Measurements from ENCODE around the gene FHDC1.

The FHDC1 gene

DNA sequence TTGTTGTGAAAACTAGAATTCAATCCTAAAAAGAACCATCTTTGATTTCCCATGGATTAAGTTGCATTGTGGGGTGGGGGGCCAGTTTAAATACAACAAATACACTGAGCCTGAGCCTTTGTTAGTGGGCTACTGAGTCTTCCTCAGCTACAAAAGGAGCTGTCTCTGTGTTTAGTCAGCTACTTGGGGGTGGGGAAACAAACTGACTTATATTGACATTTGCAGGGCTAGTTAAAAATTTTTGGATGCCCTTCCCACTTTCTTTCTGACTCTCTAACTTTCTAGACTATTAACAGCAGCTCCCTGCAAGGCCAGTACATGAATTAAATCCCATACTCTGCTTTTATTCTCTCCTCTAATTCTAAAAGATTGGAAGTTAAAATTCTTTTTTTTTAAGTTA is 32.5 kb upstream of the FHDC1 start:
- Histone ChIP-seq H3K9ac (ENCODE audit: low read length) (no peak overlapping the region), H3K27ac (ENCODE audit: low read length) (no peak overlapping the region), H3K27me3 (ENCODE audit: low read depth, low read length) (no peaks in the 10 kb centered on the region), H3K4me3 (ENCODE audit: low read length) (no peak overlapping the region), H3K4me1 (ENCODE audit: low read length) (peaks cover 4% of the 10 kb centered on the region; the same call in 1 of the 2 replicates), H3K36me3 (replicated peaks; ENCODE audit: low read depth, low read length) (no peaks in the 10 kb centered on the region), H3K79me2 (ENCODE audit: low read length) (no peaks in the 10 kb centered on the region), H4K20me1 (ENCODE audit: insufficient read depth, low read length) (no peaks in the 10 kb centered on the region), H3K9me3 (ENCODE audit: insufficient read depth, low read length) (no peaks in the 10 kb centered on the region), H3K4me2 (ENCODE audit: low read length) (no peak overlapping the region), H2AFZ (ENCODE audit: low read depth, low read length) (no peak overlapping the region)
- TF ChIP-seq EZH2phosphoT487 (IDR thresholded peaks at IDR 0.05; ENCODE audit: low read depth), result no peak
- TF ChIP-seq, protein P1, sequence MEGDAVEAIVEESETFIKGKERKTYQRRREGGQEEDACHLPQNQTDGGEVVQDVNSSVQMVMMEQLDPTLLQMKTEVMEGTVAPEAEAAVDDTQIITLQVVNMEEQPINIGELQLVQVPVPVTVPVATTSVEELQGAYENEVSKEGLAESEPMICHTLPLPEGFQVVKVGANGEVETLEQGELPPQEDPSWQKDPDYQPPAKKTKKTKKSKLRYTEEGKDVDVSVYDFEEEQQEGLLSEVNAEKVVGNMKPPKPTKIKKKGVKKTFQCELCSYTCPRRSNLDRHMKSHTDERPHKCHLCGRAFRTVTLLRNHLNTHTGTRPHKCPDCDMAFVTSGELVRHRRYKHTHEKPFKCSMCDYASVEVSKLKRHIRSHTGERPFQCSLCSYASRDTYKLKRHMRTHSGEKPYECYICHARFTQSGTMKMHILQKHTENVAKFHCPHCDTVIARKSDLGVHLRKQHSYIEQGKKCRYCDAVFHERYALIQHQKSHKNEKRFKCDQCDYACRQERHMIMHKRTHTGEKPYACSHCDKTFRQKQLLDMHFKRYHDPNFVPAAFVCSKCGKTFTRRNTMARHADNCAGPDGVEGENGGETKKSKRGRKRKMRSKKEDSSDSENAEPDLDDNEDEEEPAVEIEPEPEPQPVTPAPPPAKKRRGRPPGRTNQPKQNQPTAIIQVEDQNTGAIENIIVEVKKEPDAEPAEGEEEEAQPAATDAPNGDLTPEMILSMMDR (IDR thresholded peaks at IDR 0.05; ENCODE audit: low read depth, low read length), result no peak

DNA sequence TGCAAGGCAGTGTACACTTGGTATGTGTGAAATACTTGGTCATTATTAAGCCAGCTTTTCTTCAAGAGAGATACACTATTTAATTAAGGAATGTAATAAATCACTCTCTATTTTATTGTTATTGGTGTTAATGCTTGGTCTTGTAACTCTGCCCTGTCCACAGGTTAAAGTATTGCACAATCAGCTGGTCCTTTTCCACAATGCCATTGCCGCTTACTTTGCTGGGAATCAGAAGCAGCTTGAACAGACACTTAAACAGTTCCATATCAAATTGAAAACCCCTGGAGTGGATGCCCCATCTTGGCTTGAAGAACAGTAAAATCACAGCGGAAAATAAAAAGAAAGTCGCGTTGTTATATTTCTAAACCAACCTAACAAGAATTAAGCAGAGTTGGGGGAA is 26.2 kb upstream of the FHDC1 start:
- Histone ChIP-seq H3K4me3 (ENCODE audit: low read length) (no peak overlapping the region), H3K27me3 (ENCODE audit: low read depth, low read length) (no peaks in the 10 kb centered on the region), H3K4me2 (ENCODE audit: low read length) (no peak overlapping the region), H2AFZ (ENCODE audit: low read depth, low read length) (no peak overlapping the region), H3K36me3 (replicated peaks; ENCODE audit: low read depth, low read length) (peaks cover 8% of the 10 kb centered on the region), H3K4me1 (ENCODE audit: low read length) (peaks cover 4% of the 10 kb centered on the region; the same call in 1 of the 2 replicates), H3K9me3 (ENCODE audit: insufficient read depth, low read length) (no peaks in the 10 kb centered on the region), H4K20me1 (ENCODE audit: insufficient read depth, low read length) (no peaks in the 10 kb centered on the region), H3K9ac (ENCODE audit: low read length) (no peak overlapping the region), H3K79me2 (ENCODE audit: low read length) (no peaks in the 10 kb centered on the region), H3K27ac (ENCODE audit: low read length) (no peak overlapping the region)
- TF ChIP-seq, protein P1 (IDR thresholded peaks at IDR 0.05; ENCODE audit: low read depth, low read length), result no peak
- TF ChIP-seq EZH2phosphoT487 (IDR thresholded peaks at IDR 0.05; ENCODE audit: low read depth), result no peak

DNA sequence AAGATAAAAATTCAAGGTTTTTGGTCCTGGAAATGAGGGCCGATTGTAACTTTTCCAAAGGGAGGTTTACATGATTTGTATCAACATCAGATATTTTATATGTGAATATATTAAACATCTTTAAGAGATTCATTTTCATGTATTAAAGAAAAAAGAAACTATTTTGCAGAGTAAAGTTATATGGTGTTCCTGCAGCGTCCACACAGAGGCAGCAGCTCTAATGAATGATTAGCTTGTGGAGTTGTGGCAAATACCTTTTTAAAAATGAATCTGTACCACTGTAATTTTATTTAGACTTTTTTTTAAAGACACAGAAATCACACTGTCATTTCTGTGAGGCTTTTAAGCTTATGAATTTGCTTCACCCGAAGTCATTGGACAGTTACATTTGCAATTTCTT is 25.6 kb upstream of the FHDC1 start:
- Histone ChIP-seq H3K4me1 (ENCODE audit: low read length) (peaks cover 4% of the 10 kb centered on the region; the same call in 1 of the 2 replicates), H3K9ac (ENCODE audit: low read length) (no peak overlapping the region), H3K27me3 (ENCODE audit: low read depth, low read length) (no peaks in the 10 kb centered on the region), H3K4me3 (ENCODE audit: low read length) (no peak overlapping the region), H2AFZ (ENCODE audit: low read depth, low read length) (no peak overlapping the region), H3K79me2 (ENCODE audit: low read length) (no peaks in the 10 kb centered on the region), H3K36me3 (replicated peaks; ENCODE audit: low read depth, low read length) (peaks cover 8% of the 10 kb centered on the region), H3K9me3 (ENCODE audit: insufficient read depth, low read length) (no peaks in the 10 kb centered on the region), H3K27ac (ENCODE audit: low read length) (no peak overlapping the region), H4K20me1 (ENCODE audit: insufficient read depth, low read length) (no peaks in the 10 kb centered on the region), H3K4me2 (ENCODE audit: low read length) (no peak overlapping the region)
- TF ChIP-seq, protein P1 (IDR thresholded peaks at IDR 0.05; ENCODE audit: low read depth, low read length), result peak; percentile 22; the same call in 1 of the 2 replicates
- TF ChIP-seq EZH2phosphoT487 (IDR thresholded peaks at IDR 0.05; ENCODE audit: low read depth), result no peak

DNA sequence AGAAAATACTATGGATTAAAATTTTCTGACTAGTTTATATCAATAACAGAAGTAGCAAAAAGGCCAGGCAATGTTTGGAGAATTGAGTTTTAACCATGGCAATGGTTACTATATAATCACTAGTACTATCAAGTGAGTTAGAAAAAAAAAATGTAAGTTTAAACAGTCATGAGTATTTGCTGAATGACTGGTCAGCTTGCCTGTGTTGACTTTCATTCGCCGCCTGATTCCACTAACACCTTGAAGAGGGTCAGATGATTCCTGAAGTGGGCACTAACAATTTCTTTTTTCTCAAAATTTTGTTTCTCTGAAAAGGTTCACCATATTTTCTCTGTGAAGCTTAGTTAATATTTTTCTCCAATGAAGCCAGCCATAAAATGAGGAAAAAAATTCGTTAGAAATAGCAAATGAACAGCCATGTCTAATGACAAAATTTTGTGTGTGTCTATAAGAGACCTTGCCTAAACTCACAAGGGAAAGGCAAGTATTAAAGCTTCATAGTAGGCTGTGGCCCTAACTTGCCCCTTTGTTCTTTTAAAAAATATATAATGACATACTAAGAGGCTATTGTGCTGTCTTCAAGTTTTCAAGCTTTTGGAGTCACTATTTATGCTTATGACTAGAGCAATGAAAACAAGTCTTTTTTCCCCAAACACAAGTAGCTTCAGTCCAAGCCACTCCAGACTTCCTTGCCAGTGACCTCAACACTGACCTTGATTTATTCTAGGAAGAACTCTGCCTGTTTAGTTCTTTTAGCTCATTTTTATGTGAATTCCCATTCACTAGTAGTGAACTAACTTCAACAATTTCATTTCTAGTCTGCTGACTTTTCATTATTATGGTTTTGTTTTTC is 18.4 kb upstream of the FHDC1 start:
- Histone ChIP-seq H3K4me3 (ENCODE audit: low read length) (no peak overlapping the region), H3K4me2 (ENCODE audit: low read length) (no peak overlapping the region), H3K9me3 (ENCODE audit: insufficient read depth, low read length) (peaks cover 26% of the 10 kb centered on the region), H3K9ac (ENCODE audit: low read length) (no peak overlapping the region), H3K27me3 (ENCODE audit: low read depth, low read length) (no peaks in the 10 kb centered on the region), H4K20me1 (ENCODE audit: insufficient read depth, low read length) (no peaks in the 10 kb centered on the region), H3K79me2 (ENCODE audit: low read length) (no peaks in the 10 kb centered on the region), H3K36me3 (replicated peaks; ENCODE audit: low read depth, low read length) (peaks cover 31% of the 10 kb centered on the region), H2AFZ (ENCODE audit: low read depth, low read length) (no peak overlapping the region), H3K4me1 (ENCODE audit: low read length) (no peaks in the 10 kb centered on the region), H3K27ac (ENCODE audit: low read length) (no peak overlapping the region)
- TF ChIP-seq, protein P1 (IDR thresholded peaks at IDR 0.05; ENCODE audit: low read depth, low read length), result no peak
- TF ChIP-seq EZH2phosphoT487 (IDR thresholded peaks at IDR 0.05; ENCODE audit: low read depth), result no peak
